ENCODE measurements around the gene SUN5.

SUN5 gene

DNA sequence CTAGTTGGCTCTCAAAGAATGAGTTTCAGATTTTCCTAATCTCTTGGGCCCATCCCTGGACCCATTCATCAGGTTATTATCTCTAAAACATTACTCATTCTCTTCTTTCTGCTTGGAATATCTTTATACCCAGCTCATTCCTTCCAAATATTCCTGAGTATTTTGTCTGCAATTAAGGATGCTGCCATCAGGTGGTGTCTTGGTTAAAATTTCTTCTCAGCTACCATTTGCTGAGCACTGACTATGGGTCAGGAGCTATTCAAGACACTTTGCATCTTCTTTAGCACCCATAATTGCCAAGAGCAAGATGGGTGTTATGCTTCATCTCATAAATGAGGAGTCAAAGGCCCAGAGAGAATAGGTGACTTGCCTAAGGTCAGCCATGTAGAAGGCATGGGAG is 8.4 kb downstream of the SUN5 start:
- no peak for DNase-seq (ENCODE audit: low read depth)

DNA sequence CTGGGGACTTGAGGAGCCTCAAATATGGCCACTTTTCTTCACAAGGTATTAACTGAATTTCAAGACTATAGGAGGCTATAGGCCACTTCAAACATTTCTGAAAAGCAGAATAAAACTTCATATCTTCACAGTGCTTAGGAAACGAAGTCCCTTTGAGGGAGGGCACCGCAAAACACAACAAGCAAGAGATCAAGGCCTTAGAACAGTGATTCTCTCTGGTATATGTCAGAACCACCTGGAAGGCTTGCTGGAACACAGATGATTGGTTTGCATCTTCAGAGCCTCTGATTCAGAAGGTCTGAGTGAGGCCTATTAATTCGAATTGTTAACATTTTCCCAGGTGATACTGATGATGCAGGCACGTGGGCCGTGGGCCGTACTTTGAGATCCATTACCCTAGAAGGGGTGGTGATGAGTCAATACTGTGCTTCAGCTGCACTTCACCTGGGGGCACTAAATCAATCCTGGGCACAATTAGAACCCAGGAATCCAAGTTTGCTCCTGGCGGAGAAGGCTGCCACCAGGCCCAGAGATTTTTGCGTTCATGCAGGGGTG is 10.7 kb downstream of the SUN5 start:
- DNase-seq (ENCODE audit: low read depth): no peak

DNA sequence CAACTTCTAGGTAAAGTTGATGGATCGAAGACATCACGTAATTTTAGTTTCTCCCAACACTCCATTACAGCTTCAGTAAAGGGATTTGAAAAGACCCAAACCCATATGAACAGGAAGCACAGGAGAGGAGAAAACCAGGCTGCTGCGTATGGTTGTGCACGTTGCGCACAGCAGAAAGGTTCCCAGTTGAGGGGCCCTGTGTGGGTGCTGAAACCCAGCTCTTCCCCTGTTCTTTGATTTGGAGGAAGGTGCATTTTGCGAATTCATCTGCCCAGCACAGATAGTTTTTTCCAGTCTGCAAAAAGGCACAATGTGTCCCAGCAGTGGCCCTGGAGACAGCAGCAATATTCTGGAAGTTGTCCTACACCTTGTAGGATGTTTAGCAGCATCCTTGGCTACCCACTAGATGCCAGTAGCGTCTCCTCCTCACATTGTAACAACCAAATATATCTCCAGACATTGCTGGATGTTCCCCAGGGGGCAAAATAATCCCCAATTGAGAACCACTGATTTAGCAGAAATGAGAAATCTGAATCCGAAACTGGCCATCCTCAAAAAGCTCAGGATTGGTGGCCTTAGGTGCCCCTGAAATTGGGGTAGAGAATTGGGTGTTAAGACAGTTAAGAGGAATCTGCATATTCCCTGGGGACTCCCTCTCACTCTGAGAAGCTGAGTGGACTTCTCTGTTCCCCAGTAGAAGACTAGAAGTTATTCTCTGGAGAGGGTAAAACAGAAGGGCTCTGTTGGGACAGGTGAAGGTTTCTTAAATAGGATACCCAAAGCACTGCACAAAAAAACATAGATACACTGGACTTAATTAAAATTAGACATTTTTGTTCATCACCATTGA is 12.2 kb downstream of the SUN5 start:
- DNase-seq (ENCODE audit: low read depth): no peak

DNA sequence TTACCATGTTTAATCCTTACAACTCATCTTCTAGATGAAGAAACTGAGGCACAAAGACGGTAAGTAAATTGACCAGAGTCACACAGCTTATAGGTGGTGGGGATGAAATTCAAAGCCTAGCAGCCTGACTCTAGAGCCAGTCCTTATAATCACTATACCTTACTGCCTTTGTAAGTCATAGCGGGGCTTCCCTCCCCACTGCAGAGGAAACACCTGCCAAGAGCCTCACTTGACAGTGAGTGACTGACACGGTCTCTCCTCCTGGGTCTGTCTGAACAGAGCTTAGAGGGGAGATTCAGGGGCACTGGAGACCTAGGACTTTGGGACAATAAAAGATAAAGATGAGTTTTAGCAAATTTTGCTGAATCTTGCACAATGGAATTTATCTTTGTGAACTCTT is 12.8 kb downstream of the SUN5 start:
- DNase-seq (ENCODE audit: low read depth): no peak

DNA sequence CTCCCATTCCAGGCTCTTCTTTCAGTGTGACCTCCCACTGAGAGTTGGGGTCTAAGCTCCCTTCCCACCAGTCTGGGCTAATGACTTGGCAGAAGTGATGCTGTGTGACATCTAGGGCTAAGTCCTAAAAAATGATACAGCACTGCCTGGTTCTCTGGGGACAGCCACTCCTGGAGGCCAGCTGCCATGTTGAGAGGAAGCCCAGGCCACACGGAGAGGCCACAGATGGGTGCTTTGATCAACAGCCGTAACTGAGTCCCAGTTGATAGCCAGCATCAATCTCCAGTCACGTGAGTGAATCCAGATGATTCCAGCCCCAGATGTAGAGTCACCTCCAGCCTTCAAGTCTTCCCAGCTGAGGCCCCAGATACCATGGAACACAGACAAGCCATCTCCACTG is 13.8 kb downstream of the SUN5 start:
- no peak for DNase-seq (ENCODE audit: low read depth)

DNA sequence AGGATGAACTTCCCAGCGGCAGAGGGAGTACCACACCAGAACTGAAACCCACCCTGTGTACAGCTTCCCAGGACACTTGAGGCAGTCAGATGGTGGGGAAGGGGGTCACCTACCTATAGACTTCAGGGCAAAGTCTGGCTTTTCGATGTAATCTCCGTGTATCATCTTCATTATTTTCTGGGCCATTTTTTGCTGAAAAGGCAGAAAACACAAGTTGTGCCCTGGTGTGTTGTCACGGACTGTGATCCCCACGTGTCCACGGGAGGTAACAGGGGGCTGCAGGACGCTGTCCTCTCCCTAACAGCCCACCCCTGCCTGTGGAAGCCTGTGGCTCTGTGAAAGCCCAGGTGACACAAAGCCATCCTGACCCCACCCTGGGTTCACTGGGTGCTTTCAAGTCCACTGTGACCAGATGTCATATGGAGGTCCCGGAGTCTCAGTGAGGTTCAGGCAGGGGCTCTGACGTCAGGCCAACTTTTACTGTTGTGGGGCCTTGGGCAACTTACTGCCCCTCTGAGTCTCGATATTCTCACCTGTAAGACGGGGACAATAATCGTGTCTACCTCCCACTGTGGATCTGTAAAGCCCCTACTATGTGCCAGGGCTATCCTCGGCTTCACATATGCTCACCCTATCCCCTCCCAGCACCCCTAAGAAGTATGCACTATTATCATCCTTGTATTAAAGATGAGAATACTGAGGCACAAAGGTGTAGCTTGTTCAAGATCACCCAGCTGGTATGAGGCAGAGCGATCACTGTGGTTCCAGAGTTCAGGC is 14.5 kb downstream of the SUN5 start:
- no peak for DNase-seq (ENCODE audit: low read depth)

DNA sequence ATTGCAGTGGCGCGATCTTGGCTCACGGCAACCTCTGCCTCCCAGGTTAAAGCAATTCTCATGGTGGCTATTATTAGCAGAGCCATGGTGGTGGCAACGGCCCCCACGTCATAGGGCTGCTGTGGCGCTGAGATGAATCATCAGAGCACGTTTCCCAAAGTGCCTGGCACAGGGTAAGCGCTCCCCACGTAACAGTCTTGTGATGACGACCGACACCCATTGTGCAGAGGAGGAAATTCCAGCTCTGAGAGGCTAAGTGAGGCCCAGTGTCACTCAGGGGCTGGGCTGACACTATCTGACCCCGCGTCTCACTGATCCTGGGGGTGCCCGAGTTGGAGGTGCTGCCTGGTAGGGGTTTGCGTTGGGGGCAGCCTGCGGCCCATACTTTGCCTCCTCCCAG is 16.2 kb downstream of the SUN5 start:
- DNase-seq (ENCODE audit: low read depth): no peak

DNA sequence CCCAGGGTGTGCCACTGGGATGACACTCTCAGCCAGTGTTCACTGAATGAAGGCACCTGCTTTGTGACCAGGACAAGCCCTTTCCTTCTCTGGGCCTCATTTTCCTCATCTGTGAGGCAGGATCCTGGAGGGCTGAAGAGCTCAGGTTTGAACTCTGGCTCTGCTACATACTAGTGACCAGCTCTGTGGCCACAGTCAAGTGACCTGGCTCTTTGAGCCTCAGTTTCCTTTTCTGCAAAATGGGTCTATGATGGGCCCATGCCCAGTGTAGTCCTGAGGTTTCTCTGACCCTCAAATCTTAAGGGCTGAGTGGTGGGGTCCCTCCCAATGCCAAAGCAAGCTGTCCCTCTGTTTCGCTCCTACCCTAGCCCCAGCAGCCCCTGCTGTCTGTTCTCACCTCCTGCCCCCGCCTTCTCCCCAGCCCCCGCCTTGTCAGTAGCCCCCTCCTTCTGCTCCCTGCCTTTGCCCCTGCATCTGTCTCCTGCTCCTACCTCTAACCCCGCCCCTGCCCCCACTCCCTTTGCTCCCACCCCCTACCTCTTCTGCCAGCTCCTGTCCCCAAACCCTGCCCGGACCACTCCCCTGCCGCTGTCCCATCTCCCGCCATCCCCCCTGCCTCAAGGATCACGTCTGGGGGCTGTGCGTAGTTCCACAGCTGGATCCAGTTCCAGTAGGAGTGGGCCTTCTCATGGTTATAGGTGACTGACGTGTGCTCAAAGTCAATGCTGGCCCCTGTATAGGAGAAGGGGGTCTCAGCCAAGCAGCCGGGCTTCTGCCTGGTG is 17.0 kb downstream of the SUN5 start:
- DNase-seq (ENCODE audit: low read depth): no peak

DNA sequence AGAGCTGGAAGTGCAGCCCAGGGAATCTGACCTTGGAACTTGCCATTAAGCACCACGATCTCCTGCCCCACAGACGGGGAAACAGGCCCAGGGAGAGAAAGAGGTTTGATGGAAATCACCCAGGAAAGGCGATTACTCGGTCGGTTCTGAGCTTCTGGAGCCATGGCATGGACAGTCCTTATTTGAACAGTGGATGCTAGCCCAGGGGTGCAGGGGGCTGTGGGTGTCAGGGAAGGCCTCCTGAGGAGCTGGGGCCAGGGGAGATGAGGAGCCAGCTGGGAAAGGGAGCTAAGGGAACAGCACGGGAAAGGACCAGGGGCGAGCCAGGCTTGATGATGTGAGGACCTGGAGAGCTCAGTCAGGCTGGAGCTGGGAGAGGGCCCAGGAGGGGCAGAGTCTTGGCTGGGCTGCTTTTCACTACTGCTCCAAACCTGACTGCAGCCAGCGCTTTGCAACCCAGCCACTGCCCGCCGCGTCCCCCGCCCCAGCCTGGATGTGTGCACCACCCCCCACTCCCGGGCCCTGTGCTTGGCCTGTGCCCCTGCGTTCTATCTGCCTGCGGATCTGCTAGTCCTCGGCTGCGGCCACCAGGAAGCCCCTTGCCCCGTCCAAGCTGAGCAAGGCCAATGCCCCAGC is 17.8 kb downstream of the SUN5 start:
- DNase-seq (ENCODE audit: low read depth): no peak

DNA sequence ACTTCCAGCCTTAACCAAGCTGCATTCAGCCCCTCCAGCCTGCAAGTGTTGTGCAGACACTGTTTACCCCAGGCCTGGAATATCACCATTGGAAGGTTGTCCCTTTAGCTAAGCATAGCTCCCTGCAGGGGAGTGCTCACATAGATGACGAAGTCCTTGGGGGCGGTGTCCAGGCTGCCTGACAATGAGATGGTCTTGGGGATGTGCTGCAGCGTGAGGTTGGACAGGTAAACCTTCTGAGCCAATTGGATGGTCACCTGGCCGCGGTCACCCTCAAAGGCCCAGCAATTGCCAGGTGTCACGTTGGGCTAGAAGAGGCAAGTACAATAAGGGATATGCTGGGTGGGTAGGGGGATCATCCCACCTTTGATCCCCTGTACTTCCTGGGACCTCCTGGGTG is 18.6 kb downstream of the SUN5 start:
- DNase-seq (ENCODE audit: low read depth): no peak

DNA sequence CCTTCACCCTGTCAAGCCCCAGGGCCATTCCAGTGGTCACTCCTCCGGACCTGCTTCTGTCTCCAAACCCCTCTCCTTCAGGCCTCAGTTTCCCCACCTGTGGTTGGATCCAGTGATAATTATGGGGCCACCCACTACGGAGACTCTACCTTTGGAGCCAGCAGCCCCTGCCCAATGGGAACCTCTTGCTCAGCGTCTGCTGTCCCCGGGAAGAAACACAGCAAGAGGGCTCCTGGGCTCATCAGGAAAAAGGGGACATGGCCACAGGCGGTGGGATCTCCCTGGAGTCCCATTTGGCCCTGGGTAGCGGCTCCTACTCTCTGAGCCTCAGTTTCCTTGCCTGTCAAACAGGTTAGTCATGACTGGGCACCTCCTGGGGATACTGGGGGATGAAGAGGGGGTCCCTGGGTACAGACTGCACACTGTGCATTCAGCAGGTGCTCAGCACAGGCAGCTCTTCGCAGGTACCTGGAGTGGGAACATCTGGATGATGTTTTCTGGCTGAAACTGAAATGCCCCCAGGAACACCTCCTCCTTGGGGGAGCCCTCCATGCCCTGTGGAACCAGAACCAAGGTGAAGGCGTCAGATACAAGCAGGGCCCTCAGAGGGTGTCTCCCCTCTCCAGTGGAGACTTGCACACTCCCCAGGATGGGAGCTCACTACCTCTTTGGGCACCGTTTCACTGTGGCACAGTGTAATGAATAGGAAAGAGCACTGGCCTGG is 19.4 kb downstream of the SUN5 start:
- no peak for DNase-seq (ENCODE audit: low read depth)

DNA sequence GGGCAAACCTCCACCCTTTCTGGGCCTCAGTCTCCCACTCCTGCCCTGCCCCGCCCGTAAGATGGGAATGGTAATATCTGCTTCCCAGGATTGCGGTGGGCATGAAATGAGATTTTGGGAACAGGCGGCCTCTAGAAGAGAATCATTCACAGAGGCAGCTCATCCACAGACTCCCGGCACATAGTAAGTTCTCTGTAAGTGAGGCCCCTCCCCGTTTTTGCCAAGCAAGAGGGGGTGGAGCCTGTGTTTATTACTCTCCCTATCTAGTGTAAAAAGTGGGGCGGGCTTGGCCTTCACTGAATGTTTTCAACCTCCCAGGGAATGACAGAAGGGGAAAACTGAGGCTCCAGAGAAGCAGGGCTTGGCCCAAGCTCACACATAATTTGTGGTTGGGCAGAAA is 20.0 kb downstream of the SUN5 start:
- DNase-seq (ENCODE audit: low read depth): no peak

DNA sequence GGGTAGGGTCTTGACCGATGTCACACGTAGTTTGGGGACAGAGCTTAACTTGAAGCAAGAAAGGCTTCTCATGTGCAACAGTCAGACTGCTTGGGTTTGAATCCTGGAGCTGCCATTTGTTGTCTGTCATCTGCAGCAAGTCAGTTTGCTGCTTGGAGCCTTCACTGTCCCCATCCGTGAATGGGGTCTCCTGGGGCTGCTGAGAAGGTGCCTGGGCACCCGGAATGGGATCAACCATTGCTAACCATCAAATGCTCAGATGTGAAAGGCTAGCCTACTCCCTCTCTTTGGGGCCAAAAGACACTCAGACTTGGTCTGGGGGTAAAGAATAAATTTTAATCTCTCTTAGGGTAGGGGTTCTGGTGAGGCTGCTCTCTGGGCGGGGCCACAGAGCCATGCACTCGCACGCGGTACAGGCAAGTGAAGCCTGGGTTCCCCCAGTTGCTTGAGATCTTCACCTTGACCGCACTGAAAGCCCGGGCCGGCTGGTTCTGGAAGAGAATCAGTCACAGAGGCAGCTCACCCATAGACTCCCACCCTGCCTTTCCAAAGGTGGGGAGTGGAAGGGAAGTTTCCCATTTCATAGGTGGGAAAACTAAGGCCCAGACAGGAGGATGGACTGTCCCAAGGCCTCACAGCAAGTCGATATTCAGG is 20.6 kb downstream of the SUN5 start:
- no peak for DNase-seq (ENCODE audit: low read depth)

DNA sequence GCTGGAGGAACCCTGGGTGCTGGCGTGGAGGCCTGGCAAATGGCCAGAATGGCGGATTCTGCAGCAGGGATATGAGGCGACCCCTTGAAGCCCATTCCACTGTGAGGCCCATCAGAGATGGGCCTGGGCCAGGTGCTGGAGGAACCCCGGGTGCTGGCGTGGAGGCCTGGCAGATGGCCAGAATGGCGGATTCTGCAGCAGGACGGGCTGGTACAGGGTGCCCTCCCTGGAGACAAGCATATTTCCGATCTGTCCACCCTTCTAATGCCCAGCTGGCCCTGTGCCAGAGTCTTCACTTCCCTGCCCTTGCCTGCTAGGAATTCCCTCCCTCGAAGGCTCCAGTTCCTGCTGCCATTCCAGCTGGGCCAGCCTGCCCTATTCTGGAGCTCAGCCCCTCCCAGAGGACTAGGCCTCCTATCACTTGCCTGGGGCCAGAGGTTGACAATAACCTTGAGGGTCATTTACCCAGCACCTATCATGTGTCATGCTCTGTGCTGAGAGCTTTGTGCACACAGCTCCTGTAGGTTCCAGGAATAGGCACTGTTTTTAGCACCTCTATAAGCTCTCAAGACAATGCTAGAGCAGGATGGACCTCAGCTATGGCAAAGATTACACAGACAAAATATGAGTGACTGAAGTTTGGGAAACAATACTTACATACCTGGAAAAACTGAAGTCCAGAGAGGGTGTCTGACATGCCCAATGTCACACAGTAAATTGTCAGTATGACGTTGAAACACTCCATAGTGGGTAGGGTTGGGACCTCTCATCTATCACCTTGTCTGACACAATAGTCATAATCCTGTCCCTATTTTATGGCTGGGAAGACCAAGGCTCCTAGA is 21.4 kb downstream of the SUN5 start:
- DNase-seq (ENCODE audit: low read depth): no peak

DNA sequence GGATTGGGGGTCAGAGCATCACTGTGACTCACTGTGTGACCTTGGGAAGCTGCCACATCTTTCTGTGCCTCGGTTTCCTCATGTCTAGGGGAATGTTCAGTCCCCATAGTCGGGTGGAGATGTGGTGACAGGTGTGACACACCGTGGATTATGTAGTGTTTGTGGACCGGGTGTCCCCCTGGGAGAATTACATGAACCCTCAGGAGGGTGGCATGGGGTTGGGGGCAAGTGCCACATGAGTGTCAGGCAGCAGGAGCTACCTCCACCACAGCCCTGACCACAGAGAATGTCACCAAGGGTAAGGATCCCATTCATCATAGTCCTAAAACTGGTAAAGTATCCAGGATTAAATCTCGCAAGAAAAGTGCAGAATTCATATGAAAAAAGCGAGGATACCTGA is 23.2 kb downstream of the SUN5 start:
- no peak for DNase-seq (ENCODE audit: low read depth)

DNA sequence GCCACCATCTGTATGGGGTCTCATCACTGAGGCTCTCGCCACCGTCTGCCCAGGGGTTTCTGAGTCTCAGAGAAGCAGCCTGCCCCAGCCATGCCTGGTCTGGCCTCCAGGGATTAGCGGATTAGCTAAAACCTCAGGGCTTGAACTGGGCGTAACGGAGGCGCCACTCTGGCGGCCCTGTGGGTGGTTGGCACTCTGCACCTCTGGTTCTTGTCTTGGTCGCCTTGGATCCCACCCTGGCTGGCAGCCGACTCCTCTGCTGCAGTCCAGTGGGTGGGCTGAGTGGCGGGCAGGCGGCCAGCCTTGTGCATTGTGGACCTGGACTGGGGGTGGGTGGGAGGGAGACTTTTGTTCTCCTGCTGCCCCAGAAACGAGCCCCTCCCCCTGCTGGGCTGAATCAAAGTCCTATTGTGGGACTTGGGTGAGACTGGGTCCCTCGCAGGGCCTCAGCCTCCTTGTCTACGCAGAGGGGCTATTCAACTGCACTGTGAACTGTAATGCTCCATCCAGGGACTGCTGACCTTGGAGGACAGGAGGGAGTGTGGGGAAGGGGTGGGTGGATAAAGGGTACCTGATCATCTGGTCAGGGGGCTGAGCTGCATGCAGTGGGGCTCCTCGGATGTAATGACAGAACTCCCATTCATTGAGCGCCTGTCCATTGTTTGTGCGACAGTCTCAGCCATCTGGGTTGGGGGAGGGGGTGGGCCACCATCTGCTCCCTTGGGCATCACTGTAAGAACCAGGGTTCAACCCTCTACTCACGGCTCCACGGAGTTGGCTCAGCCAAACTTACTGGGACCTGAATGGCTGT is 23.9 kb downstream of the SUN5 start:
- DNase-seq (ENCODE audit: low read depth): no peak

DNA sequence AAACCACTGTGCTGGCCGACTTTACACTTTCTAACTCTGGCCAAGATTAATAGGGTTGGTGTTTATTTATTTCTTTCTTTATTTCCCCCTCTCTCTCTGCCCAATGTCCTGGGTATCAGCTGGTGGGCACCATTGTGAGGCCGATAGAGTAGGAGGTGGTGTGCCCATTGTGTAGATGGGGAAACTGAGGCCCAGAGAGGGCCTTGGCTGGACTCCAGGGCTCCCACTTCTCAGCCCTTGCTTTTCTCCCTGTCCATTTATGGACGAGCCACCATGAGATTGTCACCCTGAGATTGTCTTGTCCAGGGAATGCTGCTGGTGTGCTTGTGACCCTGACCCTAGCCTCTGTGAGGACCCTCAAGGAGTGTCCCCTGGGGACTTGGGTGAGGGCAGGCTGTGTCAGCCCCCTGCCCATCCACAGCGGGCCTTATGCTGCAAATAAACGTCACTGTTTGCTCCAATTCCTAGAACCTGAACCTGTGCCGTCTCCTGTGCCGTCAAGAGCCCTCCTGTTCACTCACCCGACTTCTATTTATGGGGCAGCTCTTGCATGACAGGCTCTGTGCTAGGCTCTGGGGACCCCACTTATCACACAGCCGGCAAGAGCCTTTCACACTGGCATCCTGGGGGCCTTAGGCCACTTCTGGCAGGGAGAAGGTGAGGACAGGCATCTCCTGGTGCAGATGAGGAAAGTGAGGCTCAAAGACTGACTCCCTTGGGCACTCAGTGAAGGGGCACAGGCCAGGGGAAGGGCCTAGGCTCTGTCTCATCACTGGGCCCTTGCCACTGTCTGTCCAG is 24.8 kb downstream of the SUN5 start:
- no peak for DNase-seq (ENCODE audit: low read depth)

DNA sequence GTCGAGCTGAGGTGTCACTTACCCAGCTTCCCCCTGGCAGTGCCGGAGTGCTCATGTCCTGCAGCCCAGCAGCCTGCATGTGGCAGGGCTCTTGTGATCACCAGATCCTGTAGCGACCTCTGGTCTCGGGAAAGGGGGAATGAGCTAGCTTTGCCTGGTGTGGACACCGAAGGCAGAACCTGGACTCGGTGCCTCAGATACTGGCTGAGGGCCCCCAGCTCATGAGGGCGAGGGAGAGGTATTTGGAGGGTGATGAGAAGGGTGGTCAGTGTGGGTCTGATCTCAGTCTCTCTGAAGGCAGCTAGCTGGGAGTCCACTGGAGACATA is 26.3 kb downstream of the SUN5 start:
- DNase-seq (ENCODE audit: low read depth): no peak
